Measurements from ENCODE around the gene GADL1.

DNA sequence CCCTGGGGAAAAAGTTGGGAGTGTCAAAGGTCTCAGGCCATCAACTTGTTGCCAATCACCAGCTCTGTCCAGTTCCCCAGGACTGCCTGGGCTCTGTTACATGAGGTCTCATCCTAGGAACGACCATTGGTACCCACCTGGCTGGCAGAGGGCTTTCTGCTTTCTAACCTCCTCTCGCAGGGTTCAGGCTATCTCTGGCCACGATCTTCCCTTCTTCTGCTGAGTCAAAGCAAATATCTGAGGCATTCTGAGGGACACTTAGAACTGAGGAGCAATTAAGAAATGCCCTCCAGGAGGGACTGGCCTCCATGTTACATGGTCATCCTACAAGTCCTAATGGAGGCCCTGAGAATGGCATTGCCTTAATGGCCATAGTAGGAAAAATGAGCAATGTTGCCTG, 210.7 kb downstream of the GADL1 start:
- TF ChIP-seq, protein P1, sequence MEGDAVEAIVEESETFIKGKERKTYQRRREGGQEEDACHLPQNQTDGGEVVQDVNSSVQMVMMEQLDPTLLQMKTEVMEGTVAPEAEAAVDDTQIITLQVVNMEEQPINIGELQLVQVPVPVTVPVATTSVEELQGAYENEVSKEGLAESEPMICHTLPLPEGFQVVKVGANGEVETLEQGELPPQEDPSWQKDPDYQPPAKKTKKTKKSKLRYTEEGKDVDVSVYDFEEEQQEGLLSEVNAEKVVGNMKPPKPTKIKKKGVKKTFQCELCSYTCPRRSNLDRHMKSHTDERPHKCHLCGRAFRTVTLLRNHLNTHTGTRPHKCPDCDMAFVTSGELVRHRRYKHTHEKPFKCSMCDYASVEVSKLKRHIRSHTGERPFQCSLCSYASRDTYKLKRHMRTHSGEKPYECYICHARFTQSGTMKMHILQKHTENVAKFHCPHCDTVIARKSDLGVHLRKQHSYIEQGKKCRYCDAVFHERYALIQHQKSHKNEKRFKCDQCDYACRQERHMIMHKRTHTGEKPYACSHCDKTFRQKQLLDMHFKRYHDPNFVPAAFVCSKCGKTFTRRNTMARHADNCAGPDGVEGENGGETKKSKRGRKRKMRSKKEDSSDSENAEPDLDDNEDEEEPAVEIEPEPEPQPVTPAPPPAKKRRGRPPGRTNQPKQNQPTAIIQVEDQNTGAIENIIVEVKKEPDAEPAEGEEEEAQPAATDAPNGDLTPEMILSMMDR (IDR thresholded peaks at IDR 0.05), result no peak
- no peak for TF ChIP-seq POLR2A (IDR thresholded peaks at IDR 0.05)

Measured in adrenal gland (tissue), 5 donors.